A673 (cell line): ENCODE data around the gene MANEAL.

ENCODE experiments used
- CTCF ChIP-seq: fragments of 300-800, 200-600 bp; sonication (generic); conservative IDR thresholded peaks from 2 replicates; pipeline ENCODE4 v1.5.1; 2017; ENCODE audit warnings: low read depth, mild to moderate bottlenecking, antibody characterized with exemption, low read length, moderate library complexity, mixed read lengths
- EZH2 ChIP-seq: fragments of 200-600 bp; sonication (generic); IDR thresholded peaks from 2 replicates; pipeline ENCODE4 v1.6.1; 2017; ENCODE audit warnings: borderline replicate concordance, low read depth, mild to moderate bottlenecking, mixed read lengths, antibody characterized with exemption, low read length; ENCODE audit not compliant: poor library complexity, severe bottlenecking

GRCh38 chr1:37776946-37777516 lies 16.6 kb upstream of the MANEAL start:
- no peak for TF ChIP-seq EZH2
- no peak for TF ChIP-seq CTCF
